Loucy (cell line): ENCODE results near the gene GAL3ST2.

Source experiments
- H2AFZ ChIP-seq: fragments of 200-600 bp; sonication (generic); 2 replicates; pipeline ENCODE4 v1.6.0; 2016; ENCODE audit warnings: antibody characterized with exemption, mild to moderate bottlenecking, low read length, moderate library complexity
- H3F3A ChIP-seq: fragments of 200-600 bp; 2 replicates; pipeline ENCODE4 v1.6.0; 2016; ENCODE audit warnings: antibody characterized with exemption, low read depth, mild to moderate bottlenecking
- H3K27me3 ChIP-seq: fragments of 200-600 bp; sonication (generic); 2 replicates; pipeline ENCODE4 v1.6.1; 2014; ENCODE audit warnings: low read length, mild to moderate bottlenecking; ENCODE audit not compliant: insufficient read depth, poor library complexity, severe bottlenecking
- H3K36me3 ChIP-seq: fragments of 200-600 bp; sonication (generic); 2 replicates; pipeline ENCODE4 v1.6.1; 2016; ENCODE audit warnings: low read length; ENCODE audit not compliant: insufficient read depth
- H3K4me1 ChIP-seq: fragments of 200-600 bp; sonication (generic); 2 replicates; pipeline ENCODE4 v1.5.1; 2014; ENCODE audit warnings: low read length, mild to moderate bottlenecking; ENCODE audit not compliant: insufficient read depth, poor library complexity, severe bottlenecking
- H3K4me2 ChIP-seq: fragments of 200-600 bp; sonication (generic); 2 replicates; pipeline ENCODE4 v1.6.0; 2014; ENCODE audit warnings: antibody characterized with exemption, low read length, low read depth, mild to moderate bottlenecking; ENCODE audit not compliant: poor library complexity, severe bottlenecking
- H3K4me3 ChIP-seq: fragments of 200-600 bp; sonication (generic); 2 replicates; pipeline ENCODE4 v1.5.1; 2014; ENCODE audit warnings: low read length, mild to moderate bottlenecking, mixed read lengths; ENCODE audit not compliant: poor library complexity, severe bottlenecking
- H3K79me2 ChIP-seq: fragments of 200-600 bp; sonication (generic); 2 replicates; pipeline ENCODE4 v1.6.1; 2014; ENCODE audit warnings: low read length; ENCODE audit not compliant: insufficient read depth
- H3K9ac ChIP-seq: fragments of 200-600 bp; sonication (generic); 2 replicates; pipeline ENCODE4 v1.6.0; 2014; ENCODE audit warnings: mild to moderate bottlenecking, low read depth, low read length, moderate library complexity; ENCODE audit not compliant: poor library complexity, severe bottlenecking
- H3K9me2 ChIP-seq: fragments of 200-600 bp; sonication (generic); replicated peaks from 2 replicates; pipeline ENCODE4 v1.6.1; 2016; ENCODE audit warnings: low read depth, low read length, mixed read lengths
- H3K9me3 ChIP-seq: fragments of 200-600 bp; sonication (generic); 2 replicates; pipeline ENCODE4 v1.6.1; 2014; ENCODE audit warnings: mild to moderate bottlenecking, antibody characterized with exemption, low read length, low read depth; ENCODE audit not compliant: insufficient read depth
- H4K20me1 ChIP-seq: fragments of 200-600 bp; sonication (generic); 2 replicates; pipeline ENCODE4 v1.6.0; 2014; ENCODE audit warnings: antibody characterized with exemption, low read length, mild to moderate bottlenecking; ENCODE audit not compliant: insufficient read depth, poor library complexity, severe bottlenecking
- EZH2phosphoT487 ChIP-seq: fragments of 200-600 bp; IDR thresholded peaks from 2 replicates; pipeline ENCODE4 v1.6.1; 2018; ENCODE audit warnings: antibody characterized with exemption, mild to moderate bottlenecking, moderate library complexity, borderline replicate concordance
- TF ChIP-seq, protein P1 (sequence below): fragments of 200-600 bp; sonication (generic); conservative IDR thresholded peaks from 2 replicates; pipeline ENCODE4 v1.5.1; 2014; ENCODE audit warnings: mild to moderate bottlenecking, antibody characterized with exemption, low read length

The GAL3ST2 gene

GRCh38 chr2:241814643-241815476, 38.2 kb downstream of the GAL3ST2 start:
- H4K20me1 ChIP-seq: no peaks in the 10 kb centered on the region
- H3K36me3 ChIP-seq: no peaks in the 10 kb centered on the region
- H3K9me3 ChIP-seq: no peaks in the 10 kb centered on the region
- H3K4me1 ChIP-seq: no peaks in the 10 kb centered on the region
- no peaks in the 10 kb centered on the region for H3K9me2 ChIP-seq
- H3F3A ChIP-seq: no peaks in the 10 kb centered on the region
- TF ChIP-seq EZH2phosphoT487: no peak
- TF ChIP-seq, protein P1, sequence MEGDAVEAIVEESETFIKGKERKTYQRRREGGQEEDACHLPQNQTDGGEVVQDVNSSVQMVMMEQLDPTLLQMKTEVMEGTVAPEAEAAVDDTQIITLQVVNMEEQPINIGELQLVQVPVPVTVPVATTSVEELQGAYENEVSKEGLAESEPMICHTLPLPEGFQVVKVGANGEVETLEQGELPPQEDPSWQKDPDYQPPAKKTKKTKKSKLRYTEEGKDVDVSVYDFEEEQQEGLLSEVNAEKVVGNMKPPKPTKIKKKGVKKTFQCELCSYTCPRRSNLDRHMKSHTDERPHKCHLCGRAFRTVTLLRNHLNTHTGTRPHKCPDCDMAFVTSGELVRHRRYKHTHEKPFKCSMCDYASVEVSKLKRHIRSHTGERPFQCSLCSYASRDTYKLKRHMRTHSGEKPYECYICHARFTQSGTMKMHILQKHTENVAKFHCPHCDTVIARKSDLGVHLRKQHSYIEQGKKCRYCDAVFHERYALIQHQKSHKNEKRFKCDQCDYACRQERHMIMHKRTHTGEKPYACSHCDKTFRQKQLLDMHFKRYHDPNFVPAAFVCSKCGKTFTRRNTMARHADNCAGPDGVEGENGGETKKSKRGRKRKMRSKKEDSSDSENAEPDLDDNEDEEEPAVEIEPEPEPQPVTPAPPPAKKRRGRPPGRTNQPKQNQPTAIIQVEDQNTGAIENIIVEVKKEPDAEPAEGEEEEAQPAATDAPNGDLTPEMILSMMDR: no peak
- no peak overlapping the region for H3K4me2 ChIP-seq
- no peak overlapping the region for H2AFZ ChIP-seq
- H3K79me2 ChIP-seq: no peaks in the 10 kb centered on the region
- no peaks in the 10 kb centered on the region for H3K27me3 ChIP-seq
- H3K4me3 ChIP-seq: no peak overlapping the region
- H3K9ac ChIP-seq: no peak overlapping the region

GRCh38 chr2:241815477-241816430, 39.1 kb downstream of the GAL3ST2 start:
- Histone ChIP-seq H3K4me3 (no peak overlapping the region), H3K9me2 (no peaks in the 10 kb centered on the region), H3K79me2 (no peaks in the 10 kb centered on the region), H2AFZ (no peak overlapping the region), H3K4me2 (no peak overlapping the region), H3K4me1 (no peaks in the 10 kb centered on the region), H3K9me3 (no peaks in the 10 kb centered on the region), H4K20me1 (no peaks in the 10 kb centered on the region), H3K27me3 (no peaks in the 10 kb centered on the region), H3K9ac (no peak overlapping the region), H3K36me3 (no peaks in the 10 kb centered on the region), H3F3A (no peaks in the 10 kb centered on the region)
- TF ChIP-seq, protein P1: no peak
- TF ChIP-seq EZH2phosphoT487: no peak

DNA sequence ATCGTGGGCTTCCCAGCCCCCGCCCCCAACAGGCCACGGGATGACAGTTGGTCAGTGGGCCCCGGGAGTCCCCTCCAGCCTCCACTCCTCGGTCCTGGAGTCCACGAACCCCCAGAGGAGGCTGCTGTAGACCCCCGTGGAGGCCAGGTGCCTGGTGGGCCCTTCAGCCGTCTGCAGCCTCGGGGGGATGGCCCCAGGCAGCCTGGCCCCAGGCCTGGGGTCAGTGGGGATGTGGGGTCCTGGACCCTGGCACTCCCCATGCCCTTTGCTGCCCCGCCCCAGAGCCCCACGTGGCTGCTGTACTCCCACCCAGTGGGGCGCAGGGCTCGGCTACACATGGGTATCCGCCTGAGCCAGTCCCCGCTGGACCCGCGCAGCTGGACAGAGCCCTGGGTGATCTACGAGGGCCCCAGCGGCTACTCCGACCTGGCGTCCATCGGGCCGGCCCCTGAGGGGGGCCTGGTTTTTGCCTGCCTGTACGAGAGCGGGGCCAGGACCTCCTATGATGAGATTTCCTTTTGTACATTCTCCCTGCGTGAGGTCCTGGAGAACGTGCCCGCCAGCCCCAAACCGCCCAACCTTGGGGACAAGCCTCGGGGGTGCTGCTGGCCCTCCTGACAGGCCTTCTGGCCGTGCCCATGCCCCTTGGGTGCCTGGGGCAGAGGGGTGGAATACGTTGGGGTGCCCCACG, 40.0 kb downstream of the GAL3ST2 start:
- Histone ChIP-seq H3K9ac (no peak overlapping the region), H3K4me1 (no peaks in the 10 kb centered on the region), H3F3A (no peaks in the 10 kb centered on the region), H3K9me3 (no peaks in the 10 kb centered on the region), H2AFZ (no peak overlapping the region), H3K79me2 (no peaks in the 10 kb centered on the region), H3K27me3 (no peaks in the 10 kb centered on the region), H3K36me3 (no peaks in the 10 kb centered on the region), H3K4me2 (no peak overlapping the region), H3K4me3 (no peak overlapping the region), H4K20me1 (no peaks in the 10 kb centered on the region), H3K9me2 (no peaks in the 10 kb centered on the region)
- no peak for TF ChIP-seq EZH2phosphoT487
- TF ChIP-seq, protein P1: no peak
